Stomach (tissue), 9 donors: Measurements from ENCODE around the gene HNRNPA2B1. TPM values are rescaled to one million over a fixed set of nuclear protein-coding genes. Genes with fewer than 3 reads are reported as not detected.

Experiments used
- DNase-seq, 2 donors: peaks; one replicate each; pipeline versions ENCODE4 v3.0.0 to v3.0.0-alpha.2; 2013 to 2019
- H3K27ac ChIP-seq, 5 donors: fragments of 200-600 bp in 4 of 5; sonication (generic) in 4 of 5; one replicate each; pipeline ENCODE4 v1.5.1; 2013 to 2019; ENCODE audit warnings: mild to moderate bottlenecking in 1 of 5, moderate library complexity in 1 of 5
- H3K27me3 ChIP-seq, 3 donors: fragments of 200-600 bp; sonication (generic); one replicate each; pipeline ENCODE4 v1.5.1; 2017 to 2019; ENCODE audit warnings: mixed run types in 1 of 3
- H3K36me3 ChIP-seq, 4 donors: fragments of 200-600 bp; sonication (generic); 1 replicate in 3 of 4; 2 replicates in 1 of 4; pipeline ENCODE4 v1.5.1; 2016 to 2019
- H3K4me1 ChIP-seq, 4 donors: fragments of 200-600 bp; sonication (generic); one replicate each; pipeline ENCODE4 v1.5.1; 2016 to 2019
- H3K4me3 ChIP-seq, 4 donors: fragments of 200-600 bp; sonication (generic) in 3 of 4; one replicate each; pipeline ENCODE4 v1.5.1; 2016 to 2019; ENCODE audit warnings: mild to moderate bottlenecking in 1 of 4
- H3K9me3 ChIP-seq, 4 donors: fragments of 200-600 bp; sonication (generic); one replicate each; pipeline ENCODE4 v1.5.1; 2016 to 2019
- CTCF ChIP-seq, 7 experiments: fragments of 450-650 bp in 4 of 7; fragments of 200-600 bp in 3 of 7; sonication (generic) in 3 of 7; IDR thresholded peaks; one replicate each; pipeline ENCODE4 v1.5.1; 2016 to 2019; ENCODE audit warnings: antibody characterized with exemption in 7 of 7, control low read depth in 2 of 7, mild to moderate bottlenecking in 1 of 7
- EP300 ChIP-seq: sonication (generic); formaldehyde crosslinking; IDR thresholded peaks from one replicate; pipeline ENCODE4 v1.6.1; 2017; ENCODE audit warnings: antibody characterized with exemption
- POLR2A ChIP-seq, 4 donors: fragments of 450-650 bp; IDR thresholded peaks; one replicate each; pipeline ENCODE4 v1.6.1; 2016; ENCODE audit warnings: antibody characterized with exemption in 4 of 4, control low read depth in 2 of 4, mild to moderate bottlenecking in 1 of 4, moderate library complexity in 1 of 4
- POLR2AphosphoS5 ChIP-seq, 3 donors: sonication (generic); formaldehyde crosslinking; IDR thresholded peaks; one replicate each; pipeline ENCODE4 v1.6.1; 2016; ENCODE audit warnings: antibody characterized with exemption in 3 of 3
- WGBS, 5 donors: extraction: QIAGEN DNeasy Blood & Tissue Kit in 3 of 5; methylation state at CpG; one replicate each; pipeline versions ENCODE4 v1.1.5 to v1.1.7; 2013 to 2018; 5-methylcytosine and 5-hydroxymethylcytosine counted together
- intact Hi-C: fragments of 100-400 bp; cut with DNase I; formaldehyde crosslinking; loops from one replicate; pipeline ENCODE4 v1.15.1; 2023; ENCODE audit warnings: low total_unique reads
- polyA plus RNA-seq, 3 donors: library from polyadenylated mRNA; stranded (reverse); fragments of 200-250 nt; gene quantifications; one replicate each; pipeline ENCODE4 v1.2.3, GENCODE V29; 2013
- total RNA-seq, 5 donors: library from RNA; depleted of rRNA; stranded (reverse); fragments of >200 nt; gene quantifications; one replicate each; pipeline versions ENCODE4 v1.1.0 to v1.2.3, GENCODE V29; 2014 to 2016
- donor health status: healthy with polysubstance abuse.
- donor health status: Bipolar disorder and iron deficiency.
- donor health status: healthy.

The HNRNPA2B1 gene
- total and polyA plus RNA-seq, 8 donors = 142 to 464 (median 304) TPM

DNA sequence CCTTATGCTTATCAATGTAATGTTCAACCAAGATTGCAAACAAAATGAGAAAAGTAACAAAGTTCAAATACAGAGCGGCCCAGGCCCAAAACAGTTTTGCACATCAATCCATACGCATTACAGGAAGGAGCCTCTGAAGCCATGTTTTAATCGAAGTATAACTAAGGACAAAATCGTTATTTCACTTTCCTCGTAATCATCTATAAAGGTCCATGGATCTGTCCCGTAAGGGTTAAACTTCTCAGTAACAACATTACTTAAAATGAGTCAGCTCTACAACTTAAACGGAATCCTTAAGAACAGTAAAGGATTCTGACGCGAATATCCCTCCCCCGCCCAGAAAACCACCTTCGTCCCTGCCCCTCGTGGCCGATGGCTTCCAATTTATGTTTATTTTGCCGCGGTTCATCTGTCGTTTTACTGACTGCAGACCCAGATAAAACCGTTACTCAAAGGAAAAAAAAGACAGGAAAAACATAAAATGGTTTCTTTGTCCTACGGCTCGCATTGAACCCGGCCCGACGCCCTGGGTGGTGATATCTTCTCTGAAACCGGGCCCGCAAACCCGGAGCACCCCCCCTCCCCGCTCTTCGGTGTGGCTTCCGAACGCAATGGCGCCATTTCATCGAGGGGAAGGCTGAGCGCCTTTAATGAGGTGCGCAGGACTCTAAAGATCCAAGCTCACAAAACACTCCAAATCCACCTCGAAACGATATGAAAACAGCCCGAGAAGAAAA, 1.1 kb downstream of the HNRNPA2B1 start:
- Histone ChIP-seq H3K27me3 (no peaks in the 10 kb centered on the region), H3K4me1 (peaks cover 40 to 58% (median 51%) of the 10 kb centered on the region in 4 donors), H3K36me3 (peaks cover 30 to 33% (median 32%) of the 10 kb centered on the region in 4 donors), H3K27ac (peak overlapping the region; percentile 98 to 100 (median 100)), H3K4me3 (peak overlapping the region; percentile 92 to 96 (median 94)), H3K9me3 (no peaks in the 10 kb centered on the region)
- 0 to 1% (median 0%) methylated on average over 36 of the region's 36 CpGs for WGBS, 5 donors
- TF ChIP-seq POLR2AphosphoS5 (IDR thresholded peaks at IDR 0.05) (peak in 2 of 3 donors; percentile 41 to 42), CTCF (IDR thresholded peaks at IDR 0.05) (no peak), POLR2A (IDR thresholded peaks at IDR 0.05) (peak in 1 of 4 donors; percentile 28), EP300 (no peak)
- peak; percentile 70 to 91 for DNase-seq
- intact Hi-C loops = no loop called here

DNA sequence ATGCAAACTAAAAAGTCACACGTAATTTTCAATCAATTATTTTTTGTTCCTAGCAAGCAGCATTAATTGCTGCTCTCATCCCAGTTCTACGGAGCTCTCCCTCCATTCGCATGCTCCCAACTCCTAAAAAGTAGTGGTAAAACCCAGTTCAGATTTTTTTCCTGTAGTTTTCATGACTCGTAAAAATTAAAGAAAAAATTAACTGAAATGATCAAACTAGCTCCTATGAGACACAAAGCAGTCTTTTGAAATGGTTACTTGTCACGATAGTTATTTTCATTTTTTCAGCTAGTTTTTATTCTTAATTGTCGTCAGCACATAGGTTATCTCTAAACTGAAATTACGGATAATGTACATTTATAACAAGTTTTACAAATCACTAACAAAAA, 1.8 kb downstream of the HNRNPA2B1 start:
- peaks cover 37 to 40% (median 39%) of the 10 kb centered on the region in 4 donors for H3K36me3 ChIP-seq
- H3K4me1 ChIP-seq = peaks cover 42 to 58% (median 52%) of the 10 kb centered on the region in 4 donors
- peak overlapping the region; percentile 92 to 96 (median 94) for H3K4me3 ChIP-seq
- TF ChIP-seq CTCF (IDR thresholded peaks at IDR 0.05) (no peak), POLR2A (IDR thresholded peaks at IDR 0.05) (no peak), EP300 (no peak), POLR2AphosphoS5 (IDR thresholded peaks at IDR 0.05) (no peak)
- DNase-seq = no peak
- H3K9me3 ChIP-seq = no peaks in the 10 kb centered on the region
- peak overlapping the region in 4 of 5 donors; percentile 98 to 100 (median 100) for H3K27ac ChIP-seq
- WGBS, 5 donors = 0 to 1% (median 0%) methylated on average over 7 of the region's 7 CpGs
- no peaks in the 10 kb centered on the region for H3K27me3 ChIP-seq
- intact Hi-C loops = no loop called here

GRCh38 chr7:26198133-26198780, 2.3 kb downstream of the HNRNPA2B1 start:
- 0 to 1% (median 0%) methylated on average over 6 of the region's 6 CpGs for WGBS, 5 donors
- peaks cover 43 to 58% (median 52%) of the 10 kb centered on the region in 4 donors for H3K4me1 ChIP-seq
- peak in 1 of 2 donors; percentile 68 for DNase-seq
- H3K9me3 ChIP-seq = no peaks in the 10 kb centered on the region
- peak overlapping the region in 4 of 5 donors; percentile 98 to 100 (median 100) for H3K27ac ChIP-seq
- peaks cover 42 to 46% (median 44%) of the 10 kb centered on the region in 4 donors for H3K36me3 ChIP-seq
- TF ChIP-seq CTCF (IDR thresholded peaks at IDR 0.05) = peak in 5 of 7 experiments; percentile 44 to 77 (median 70)
- TF ChIP-seq POLR2AphosphoS5 (IDR thresholded peaks at IDR 0.05) = no peak
- no peaks in the 10 kb centered on the region for H3K27me3 ChIP-seq
- intact Hi-C loops = no loop called here
- H3K4me3 ChIP-seq = peak overlapping the region; percentile 92 to 96 (median 94)

GRCh38 chr7:26197153-26198115, 3.1 kb downstream of the HNRNPA2B1 start:
- WGBS, 5 donors = 3 to 7% (median 5%) methylated on average over 5 of the region's 5 CpGs
- H3K27me3 ChIP-seq = no peaks in the 10 kb centered on the region
- DNase-seq = no peak
- H3K36me3 ChIP-seq = peaks cover 50 to 54% (median 52%) of the 10 kb centered on the region in 4 donors
- H3K27ac ChIP-seq = peak overlapping the region in 3 of 5 donors; percentile 98 to 100 (median 100)
- H3K9me3 ChIP-seq = no peaks in the 10 kb centered on the region
- TF ChIP-seq CTCF (IDR thresholded peaks at IDR 0.05) (no peak), EP300 (no peak), POLR2A (IDR thresholded peaks at IDR 0.05) (no peak)
- H3K4me3 ChIP-seq = peak overlapping the region; percentile 92 to 96 (median 94)
- intact Hi-C loops = no loop called here
- H3K4me1 ChIP-seq = peaks cover 51 to 58% (median 54%) of the 10 kb centered on the region in 4 donors
